ENCODE data around the gene OSGIN1. TPM values are rescaled to one million over a fixed set of nuclear protein-coding genes. Genes with fewer than 3 reads are reported as not detected.

OSGIN1 gene
- total and polyA plus RNA-seq, 2 of the 8 experiments (the other 6 are each of a cell fraction or from before 2014, with no cell fraction given) = 0.58 to 0.76 TPM

DNA sequence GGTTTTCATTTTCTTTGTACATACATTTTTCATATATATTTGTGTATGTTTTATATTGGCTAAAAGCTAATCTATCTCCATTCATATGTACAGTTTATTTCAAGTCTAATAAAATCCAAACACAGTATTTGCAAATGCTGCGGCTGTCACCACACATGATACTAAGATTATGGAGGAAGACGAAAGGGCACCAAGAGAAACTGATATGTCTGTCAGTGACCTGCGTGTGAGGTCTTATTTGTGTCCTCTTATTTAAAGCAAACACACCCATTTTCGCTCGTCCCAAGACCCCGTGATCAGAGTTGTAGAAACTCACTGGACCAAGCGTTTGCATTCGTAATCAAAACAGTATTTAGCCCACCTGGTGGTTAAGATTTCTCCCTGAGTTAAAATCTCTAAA, 45.9 kb upstream of the OSGIN1 start:
- 94% methylated on average over 8 of the region's 8 CpGs; no CpG with 5 or more reads in 1 of the 2 experiments for WGBS, 2 experiments (ENCODE audit: extremely low coverage in 1 of 2, insufficient coverage in 1 of 2, insufficient read length in 1 of 2, insufficient replicate concordance in 2 of 2, low coverage in 1 of 2, low lambda C conversion rate in 2 of 2, missing lambda C conversion rate in 1 of 2)
- CTCF ChIA-PET (ENCODE audit: partially characterized antibody) = no interaction called here
- no peak for TF ChIP-seq HDAC6 (IDR thresholded peaks at IDR 0.05; ENCODE audit: low read depth, low read length)
- TF ChIP-seq FOSL1 (IDR thresholded peaks at IDR 0.05; ENCODE audit: insufficient read depth, low read depth, low read length) = no peak
- no peak for TF ChIP-seq KDM5A (IDR thresholded peaks at IDR 0.05; ENCODE audit: low read length)
- no peak for TF ChIP-seq SUZ12 (IDR thresholded peaks at IDR 0.05; ENCODE audit: low read length)
- TF ChIP-seq SIX5 (IDR thresholded peaks at IDR 0.05; ENCODE audit: low read depth, low read length) = no peak
- no peak for TF ChIP-seq BACH1 (IDR thresholded peaks at IDR 0.05; ENCODE audit: low read length)
- no peak for TF ChIP-seq CBX8 (IDR thresholded peaks at IDR 0.05; ENCODE audit: borderline replicate concordance, low read depth, low read length)
- TF ChIP-seq SP2 (IDR thresholded peaks at IDR 0.05; ENCODE audit: low read length) = no peak
- TF ChIP-seq BRCA1 (IDR thresholded peaks at IDR 0.05; ENCODE audit: low read depth, low read length) = no peak
- TF ChIP-seq SP4 (IDR thresholded peaks at IDR 0.05; ENCODE audit: low read length) = no peak
- TF ChIP-seq CEBPB (IDR thresholded peaks at IDR 0.05; ENCODE audit: low read depth, low read length) = no peak
- no peak for TF ChIP-seq RXRA (IDR thresholded peaks at IDR 0.05; ENCODE audit: insufficient read depth, low read depth, low read length)
- TF ChIP-seq CREB1 (IDR thresholded peaks at IDR 0.05) = no peak
- TF ChIP-seq ASH2L (IDR thresholded peaks at IDR 0.05; ENCODE audit: low read length) = no peak
- TF ChIP-seq SP1 (IDR thresholded peaks at IDR 0.05; ENCODE audit: low read depth, low read length) = no peak
- no peak for TF ChIP-seq HDAC2 (IDR thresholded peaks at IDR 0.05; ENCODE audit: borderline replicate concordance in 1 of 2, low read depth in 2 of 2, low read length in 2 of 2)

More for the DNA sequence above, 45.9 kb upstream of the OSGIN1 start:
- Histone ChIP-seq H2BK20ac (ENCODE audit: low read length) (no peak overlapping the region), H2BK12ac (ENCODE audit: low read depth, low read length) (no peak overlapping the region), H3K23ac (ENCODE audit: insufficient read length) (no peak overlapping the region), H4K5ac (ENCODE audit: insufficient read length, low read depth, low read length) (no peak overlapping the region), H4K91ac (replicated peaks; ENCODE audit: insufficient read length, low read length) (no peak overlapping the region), H2BK5ac (ENCODE audit: low read depth, low read length) (no peak overlapping the region), H4K8ac (ENCODE audit: extremely low read depth, insufficient read depth, low read length) (no peak overlapping the region), H3K79me2 (ENCODE audit: control insufficient read depth in 1 of 2, insufficient read depth in 2 of 2, low read length in 2 of 2) (peaks cover 0 to 21% of the 10 kb centered on the region in 2 experiments; a peak in 2 of 4 replicates), H3K9ac (replicated peaks in 1 of 4; ENCODE audit: extremely low read depth in 1 of 4, low read depth in 3 of 4, low read length in 3 of 4) (no peak overlapping the region), H3K23me2 (ENCODE audit: low read depth, low read length) (no peaks in the 10 kb centered on the region), H3K18ac (ENCODE audit: extremely low read depth, low read length) (no peak overlapping the region), H2AK5ac (ENCODE audit: low read depth, low read length) (no peak overlapping the region), H3K4ac (replicated peaks; ENCODE audit: insufficient read length, low read depth, low read length) (no peak overlapping the region), H2AFZ (ENCODE audit: low read length) (no peak overlapping the region), H3K79me1 (ENCODE audit: low read depth, low read length) (peaks cover 3% of the 10 kb centered on the region; the same call in 1 of the 2 replicates), H3K56ac (replicated peaks; ENCODE audit: insufficient read length, low read depth, low read length) (no peak overlapping the region), H3K4me2 (ENCODE audit: insufficient read depth in 1 of 2, low read depth in 2 of 2, low read length in 2 of 2) (no peak overlapping the region), H3K27me3 (replicated peaks in 1 of 4; ENCODE audit: control insufficient read depth in 3 of 4, extremely low read depth in 1 of 4, insufficient read depth in 3 of 4, low read length in 3 of 4) (no peaks in the 10 kb centered on the region), H4K20me1 (replicated peaks in 1 of 2; ENCODE audit: control insufficient read depth in 1 of 2, insufficient read depth in 2 of 2, low read length in 2 of 2) (peaks cover 0 to 9% of the 10 kb centered on the region in 2 experiments), H3K27ac (ENCODE audit: low read depth, low read length) (no peak overlapping the region), H3K9me3 (ENCODE audit: insufficient read depth in 2 of 2, low read depth in 1 of 2, low read length in 1 of 2) (no peaks in the 10 kb centered on the region), H3K36me3 (ENCODE audit: control insufficient read depth in 2 of 4, insufficient read depth in 4 of 4, low read length in 3 of 4) (peaks cover 0 to 12% (median 1%) of the 10 kb centered on the region in 4 experiments; a peak in 4 of 8 replicates), H3K14ac (ENCODE audit: insufficient read length) (no peak overlapping the region), H2BK15ac (ENCODE audit: low read length) (no peak overlapping the region), H3K4me3 (ENCODE audit: extremely low read depth in 1 of 4, insufficient read depth in 2 of 4, low read depth in 3 of 4, low read length in 4 of 4) (no peak overlapping the region), H2BK120ac (replicated peaks; ENCODE audit: low read depth, low read length) (no peak overlapping the region), H3K4me1 (replicated peaks in 1 of 4; ENCODE audit: control insufficient read depth in 3 of 4, insufficient read depth in 4 of 4, low read length in 3 of 4) (peaks cover 0 to 5% (median 2%) of the 10 kb centered on the region in 4 experiments; a peak in 4 of 7 replicates)
- DNase-seq (ENCODE audit: low read depth in 1 of 2, low spot score in 2 of 2) (no peak), FAIRE-seq (no peak)
- POLR2A ChIA-PET (ENCODE audit: partially characterized antibody) = no interaction called here

Measured in H1 (cell line).